Endometrial microvascular endothelial cells (primary cell): Measurements from ENCODE around the gene MRTFA. TPM values are rescaled to one million over a fixed set of nuclear protein-coding genes. Genes with fewer than 3 reads are reported as not detected.
"Not testable (repeated sequence)": the region's sequence is repeated elsewhere in the genome, so short reads cannot be mapped to it uniquely, and the experiment has no call there.

Experiments used
- in situ Hi-C: cut with HindIII; loops from 2 replicates; pipeline ENCODE4 v1.10.0; 2017; ENCODE audit warnings: low sequenced_read_pairs, low pct_unique_long_range_greater_than_20kb; ENCODE audit errors: inconsistent ontology term
- total RNA-seq: library from RNA; depleted of rRNA; stranded (reverse); fragments of >200 nt; gene quantifications from one replicate; pipeline ENCODE4 v1.2.3, GENCODE V29; 2015; ENCODE audit errors: inconsistent ontology term

The MRTFA gene
- total RNA-seq, 1 donor from 2014 or later = 14.3 TPM

DNA sequence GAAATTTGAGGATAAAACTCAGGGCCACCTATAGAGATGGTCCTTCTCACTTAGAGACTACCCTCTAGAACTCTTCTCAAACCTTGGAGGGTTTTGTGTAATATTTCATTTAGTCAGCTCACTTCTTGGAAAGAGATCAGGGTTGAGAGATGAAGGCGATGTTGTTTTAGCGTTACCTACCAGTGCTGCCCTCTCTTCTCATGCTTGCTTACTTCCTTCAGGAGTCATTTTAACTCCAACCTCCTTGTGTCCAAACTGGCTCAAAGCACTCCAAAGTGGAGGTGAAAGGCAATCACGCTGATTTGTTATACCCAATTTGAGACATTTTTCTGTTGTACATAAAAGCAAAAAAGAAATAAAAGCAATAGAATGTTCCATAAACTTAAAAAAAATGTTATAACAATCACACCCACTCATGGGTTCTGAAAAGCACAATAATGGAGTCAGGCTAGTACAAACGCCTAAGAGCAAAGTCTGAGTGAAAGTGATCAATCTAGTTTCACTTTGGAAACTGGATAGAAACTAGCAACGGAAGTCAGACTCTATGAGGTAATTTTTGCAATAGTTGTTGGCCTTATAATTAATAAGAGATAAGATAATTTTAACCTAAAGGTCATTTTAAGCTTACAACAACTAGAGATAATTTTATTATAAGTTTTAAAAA, 117.1 kb downstream of the MRTFA start:
- in situ Hi-C loops = loop anchor here (10.0 kb wide), 1 partner anchor 85 kb away; no protein-coding TSS in a partner anchor

- in situ Hi-C loops = loop anchor here (10.0 kb wide), 1 partner anchor 84 kb away; no protein-coding TSS in a partner anchor
Observed at GRCh38 chr22:40518840-40519239, 117.7 kb downstream of the MRTFA start.

DNA sequence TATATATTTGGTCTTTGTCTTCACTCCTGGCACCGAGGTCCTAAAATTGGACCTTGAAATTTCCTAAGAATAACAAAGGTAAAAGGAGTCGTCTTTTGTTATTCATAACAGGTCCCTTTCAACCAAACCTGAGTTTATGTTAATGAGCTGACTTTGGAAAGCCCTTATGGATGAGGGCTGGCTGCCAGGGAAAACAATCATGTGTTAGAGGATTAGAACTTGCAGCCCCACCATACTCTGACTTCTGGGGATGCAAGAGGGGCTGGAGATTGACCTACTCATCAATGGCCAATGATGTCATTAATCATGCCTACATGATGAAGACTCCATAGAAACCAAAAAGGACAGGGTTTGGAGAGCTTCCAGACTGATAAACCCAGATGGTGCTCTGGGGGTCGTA, 118.9 kb downstream of the MRTFA start:
- in situ Hi-C loops = loop anchor here (10.0 kb wide), 1 partner anchor 83 kb away; no protein-coding TSS in a partner anchor

- in situ Hi-C loops = loop anchor here (10.0 kb wide), 1 partner anchor 82 kb away; no protein-coding TSS in a partner anchor
Observed at GRCh38 chr22:40516416-40516815, 120.1 kb downstream of the MRTFA start.

DNA sequence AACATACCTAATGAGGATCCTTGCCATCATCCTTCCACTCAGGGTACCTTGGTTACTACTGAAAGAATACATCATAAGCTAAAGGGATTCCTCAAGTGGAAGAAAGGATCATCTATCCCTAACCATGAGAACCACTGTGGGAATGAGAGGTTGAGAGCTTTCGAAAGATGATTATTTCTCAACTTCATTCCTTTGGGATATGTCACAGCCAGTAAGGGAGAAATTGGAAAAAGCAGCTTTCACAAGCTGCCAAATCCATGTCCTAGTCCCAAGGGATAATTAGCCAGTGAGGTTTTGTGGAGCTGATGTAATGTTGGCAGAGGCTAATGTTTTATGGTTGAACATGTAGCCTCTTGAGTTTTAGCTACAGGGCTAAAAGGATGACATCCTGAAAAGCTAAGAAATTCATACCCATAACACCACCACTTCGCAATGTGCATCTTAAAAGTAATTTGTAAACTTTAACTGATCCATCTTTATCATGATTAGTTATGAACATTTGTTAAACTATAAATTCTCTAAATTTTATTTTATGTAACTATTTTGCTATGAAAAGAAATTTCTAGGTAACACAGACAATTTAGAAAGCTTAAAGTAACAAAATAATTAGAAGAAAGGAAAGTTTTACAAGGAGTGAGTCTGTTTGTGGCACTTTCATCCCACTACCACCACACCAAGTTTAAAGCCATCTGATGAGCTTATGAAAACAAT, 123.9 kb downstream of the MRTFA start:
- in situ Hi-C loops = loop anchor here (10.0 kb wide), 1 partner anchor 78 kb away; no protein-coding TSS in a partner anchor

DNA sequence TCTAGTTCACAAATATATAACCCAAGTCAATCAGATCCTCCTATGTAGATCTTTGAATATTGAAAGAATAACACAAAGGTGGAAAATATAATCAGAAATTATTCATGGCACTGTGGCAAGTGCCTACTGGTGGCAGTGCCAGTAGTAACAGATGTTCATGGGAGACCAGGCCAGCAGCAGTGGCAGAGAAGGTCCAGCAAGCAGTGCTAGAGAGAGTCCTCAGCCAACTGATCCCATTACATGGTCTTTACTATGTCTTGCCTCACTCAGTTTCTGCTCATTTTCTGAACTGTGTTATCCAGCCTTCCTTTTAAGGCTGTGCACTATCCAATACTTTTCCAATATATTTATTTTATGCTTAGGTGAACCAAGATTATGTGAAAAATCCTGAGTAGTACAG, 124.9 kb downstream of the MRTFA start:
- in situ Hi-C loops = loop anchor here (10.0 kb wide), 1 partner anchor 77 kb away; no protein-coding TSS in a partner anchor

GRCh38 chr22:40510631-40511364, 125.7 kb downstream of the MRTFA start:
- in situ Hi-C loops = loop anchor here (10.0 kb wide), 1 partner anchor 76 kb away; no protein-coding TSS in a partner anchor

GRCh38 chr22:40509401-40510134, 127.0 kb downstream of the MRTFA start:
- in situ Hi-C loops = loop anchor here (10.0 kb wide), 1 partner anchor 75 kb away; no protein-coding TSS in a partner anchor

GRCh38 chr22:40508046-40508445, 128.5 kb downstream of the MRTFA start:
- in situ Hi-C loops = not testable (repeated sequence)

DNA sequence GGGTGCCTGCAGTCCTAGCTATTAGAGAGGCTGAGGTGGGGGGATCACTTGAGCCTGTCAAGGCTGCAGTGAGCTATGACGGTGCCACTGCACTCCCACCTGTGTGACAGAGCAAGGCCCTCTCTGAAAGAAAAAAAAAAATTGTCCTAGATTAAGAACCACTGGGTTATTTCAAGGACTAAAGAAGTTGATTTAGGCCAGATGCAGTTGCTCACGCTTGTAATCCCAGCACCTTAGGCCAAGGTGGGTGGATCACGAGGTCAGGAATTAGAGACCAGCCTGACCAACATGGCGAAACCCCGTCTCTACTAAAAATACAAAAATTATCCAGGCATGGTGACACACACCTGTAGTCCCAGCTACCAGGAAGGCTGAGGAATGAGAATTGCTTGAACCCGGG, 129.0 kb downstream of the MRTFA start:
- in situ Hi-C loops = no loop called here

DNA sequence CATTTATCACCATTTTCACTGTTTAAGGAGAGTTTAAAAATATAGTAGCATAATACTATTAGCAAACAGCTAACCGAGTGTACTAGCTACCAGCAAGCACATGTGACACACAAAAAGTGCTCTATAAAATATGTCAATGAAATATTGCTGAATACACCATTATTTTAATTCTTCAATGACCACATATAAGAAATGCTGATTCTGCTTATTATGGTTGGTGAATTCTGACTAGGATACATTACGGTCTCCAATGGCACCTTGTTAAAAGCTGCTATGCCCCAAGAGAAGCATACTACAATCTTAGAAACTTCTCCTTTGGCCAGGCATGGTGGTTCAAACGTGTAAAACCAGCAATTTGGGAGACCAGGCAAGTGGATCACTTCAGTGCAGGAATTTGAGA, 129.8 kb downstream of the MRTFA start:
- in situ Hi-C loops = no loop called here

GRCh38 chr22:40504285-40505249, 132.0 kb downstream of the MRTFA start:
- in situ Hi-C loops = no loop called here

DNA sequence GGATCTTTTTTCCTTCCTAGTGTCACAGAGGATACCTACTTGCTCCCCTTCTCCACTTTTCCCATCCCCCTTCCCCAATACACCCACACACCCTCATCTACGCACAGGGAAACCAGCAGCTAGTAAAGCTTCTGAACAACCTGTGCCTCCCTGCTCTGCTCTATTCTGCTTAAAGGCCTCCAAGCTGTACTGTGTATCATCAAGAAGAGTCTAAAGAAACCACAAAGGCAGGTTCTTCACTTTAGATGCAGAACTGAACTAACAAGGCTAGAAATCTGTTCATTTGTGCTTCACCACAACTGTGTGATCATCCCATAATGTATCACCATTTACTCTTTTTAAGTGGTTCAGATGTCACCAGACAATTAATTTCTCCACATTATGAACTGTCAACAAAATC, 133.6 kb downstream of the MRTFA start:
- in situ Hi-C loops = no loop called here

- in situ Hi-C loops = not testable (repeated sequence)
Observed at GRCh38 chr22:40500465-40500786, 136.1 kb downstream of the MRTFA start.

- in situ Hi-C loops = no loop called here
Observed at GRCh38 chr22:40499209-40499623, 137.3 kb downstream of the MRTFA start.

DNA sequence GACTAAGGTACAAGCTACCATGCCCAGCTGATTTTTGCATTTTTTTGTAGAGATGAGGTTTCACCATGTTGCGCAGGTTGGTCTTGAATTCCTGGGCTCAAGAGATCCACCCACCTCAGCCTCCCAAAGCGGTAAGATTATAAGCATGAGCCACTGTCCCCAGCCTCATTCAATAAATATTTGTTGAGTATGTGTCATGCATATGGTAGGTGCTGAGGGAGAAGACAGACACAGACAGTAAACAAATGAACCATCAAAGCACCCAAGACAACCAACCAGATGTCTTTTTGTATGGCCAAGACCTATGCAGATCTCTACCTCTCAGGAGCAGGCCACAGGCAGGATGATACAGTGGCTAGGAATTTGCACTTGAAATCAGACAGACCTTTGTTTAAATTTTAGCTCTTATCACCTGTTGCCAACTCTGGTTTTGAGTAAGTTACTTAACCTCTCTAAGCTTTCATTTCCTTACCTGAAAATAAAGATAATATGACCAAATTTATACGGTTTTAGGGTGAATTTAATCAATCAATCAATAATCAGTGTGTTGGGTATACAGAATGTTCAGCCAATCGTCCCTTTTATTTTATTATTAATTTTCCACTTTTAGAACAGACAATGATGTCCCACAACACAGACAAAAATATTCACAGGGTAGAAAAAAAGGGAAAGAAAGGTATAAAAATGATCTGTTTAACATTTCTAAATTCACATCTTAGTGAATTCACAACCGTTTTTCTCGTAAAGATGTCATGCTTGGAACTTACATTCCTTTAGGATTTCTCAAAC, 137.9 kb downstream of the MRTFA start:
- in situ Hi-C loops = no loop called here

DNA sequence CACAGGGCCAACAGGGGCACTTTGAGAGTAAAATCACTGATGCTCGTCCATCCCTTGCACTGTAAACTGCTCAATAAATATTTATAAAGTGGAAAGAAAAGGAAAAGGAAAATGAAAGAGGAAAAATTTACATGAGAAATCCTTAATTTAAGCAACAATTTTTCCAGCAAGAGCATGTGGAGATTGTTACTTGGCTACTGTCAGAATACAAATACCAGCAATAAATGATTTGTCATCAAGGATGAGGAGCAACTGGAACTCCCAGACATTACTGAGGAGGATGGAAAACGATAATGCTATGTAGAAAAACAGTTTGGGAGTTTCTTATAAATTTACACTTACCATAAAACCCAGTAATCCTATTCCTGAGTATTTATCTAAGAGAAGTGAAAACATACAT, 143.1 kb downstream of the MRTFA start:
- in situ Hi-C loops = no loop called here
